HUES64 (cell line): ENCODE measurements around the gene PRLR.
"Not testable (repeated sequence)": the region's sequence is repeated elsewhere in the genome, so short reads cannot be mapped to it uniquely, and the experiment has no call there.

Experiments used
- H3K27ac ChIP-seq: 2 replicates; pipeline ENCODE4 v1.7.0; 2013; ENCODE audit warnings: low read depth, low read length, inconsistent platforms
- H3K27me3 ChIP-seq: 2 replicates; pipeline ENCODE4 v1.6.1; 2013; ENCODE audit warnings: mild to moderate bottlenecking, low read length; ENCODE audit not compliant: insufficient read depth
- H3K36me3 ChIP-seq: 2 replicates; pipeline ENCODE4 v1.6.1; 2013; ENCODE audit warnings: mild to moderate bottlenecking, low read length; ENCODE audit not compliant: insufficient read depth
- H3K4me1 ChIP-seq: 2 replicates; pipeline ENCODE4 v1.6.1; 2013; ENCODE audit warnings: mild to moderate bottlenecking, low read length, moderate library complexity; ENCODE audit not compliant: insufficient read depth
- H3K4me3 ChIP-seq: 2 replicates; pipeline ENCODE4 v1.5.1; 2013; ENCODE audit warnings: mild to moderate bottlenecking, low read length, moderate library complexity
- H3K9ac ChIP-seq: 2 replicates; pipeline ENCODE4 v1.6.1; 2013; ENCODE audit warnings: mild to moderate bottlenecking, low read depth, low read length
- H3K9me3 ChIP-seq: 2 replicates; pipeline ENCODE4 v1.6.1; 2013; ENCODE audit warnings: low read depth, low read length; ENCODE audit not compliant: insufficient read depth
- WGBS: fragments of 150-250, 120-280 bp; methylation state at CpG from one replicate; pipeline ENCODE4 v1.1.7; 2013; ENCODE audit warnings: missing lambda C conversion rate; 5-methylcytosine and 5-hydroxymethylcytosine counted together

The PRLR gene

GRCh38 chr5:35048910-35049309 lies 181.4 kb downstream of the PRLR start:
- Histone ChIP-seq H3K36me3 (no peaks in the 10 kb centered on the region), H3K27me3 (no peaks in the 10 kb centered on the region), H3K4me1 (no peaks in the 10 kb centered on the region), H3K9me3 (no peaks in the 10 kb centered on the region), H3K27ac (no peak overlapping the region), H3K9ac (no peak overlapping the region), H3K4me3 (no peak overlapping the region)
- WGBS = 90% methylated on average over 1 of the region's 1 CpG

- no peaks in the 10 kb centered on the region for H3K9me3 ChIP-seq
- no peaks in the 10 kb centered on the region for H3K36me3 ChIP-seq
- H3K4me1 ChIP-seq = peaks cover 4% of the 10 kb centered on the region
- 91% methylated on average over 8 of the region's 8 CpGs for WGBS
- no peaks in the 10 kb centered on the region for H3K27me3 ChIP-seq
- no peak within 1 kb of the TSS for H3K27ac ChIP-seq
- H3K4me3 ChIP-seq = no peak within 1 kb of the TSS
- H3K9ac ChIP-seq = no peak within 1 kb of the TSS
Observed at GRCh38 chr5:35047785-35048404, 182.4 kb downstream of the PRLR start, which contains the start of gene AGXT2. AGXT2 (minus strand) TSS chr5:35047949; CDS start chr5:35047892, 57 bp downstream.

GRCh38 chr5:35046774-35047173 lies 183.5 kb downstream of the PRLR start:
- WGBS = 96% methylated on average over 4 of the region's 4 CpGs
- no peak overlapping the region for H3K27ac ChIP-seq
- no peaks in the 10 kb centered on the region for H3K36me3 ChIP-seq
- H3K9me3 ChIP-seq = no peaks in the 10 kb centered on the region
- peaks cover 7% of the 10 kb centered on the region for H3K4me1 ChIP-seq
- H3K4me3 ChIP-seq = no peak overlapping the region
- H3K9ac ChIP-seq = no peak overlapping the region
- H3K27me3 ChIP-seq = no peaks in the 10 kb centered on the region

- Histone ChIP-seq H3K4me3 (no peak overlapping the region), H3K9ac (no peak overlapping the region), H3K36me3 (no peaks in the 10 kb centered on the region), H3K27ac (no peak overlapping the region), H3K9me3 (no peaks in the 10 kb centered on the region), H3K4me1 (peaks cover 7% of the 10 kb centered on the region), H3K27me3 (no peaks in the 10 kb centered on the region)
- WGBS = 83% methylated on average over 1 of the region's 1 CpG
Observed at GRCh38 chr5:35045280-35045679, 185.0 kb downstream of the PRLR start.

- no peak overlapping the region for H3K4me3 ChIP-seq
- 84% methylated on average over 4 of the region's 4 CpGs for WGBS
- no peaks in the 10 kb centered on the region for H3K9me3 ChIP-seq
- no peak overlapping the region for H3K27ac ChIP-seq
- H3K4me1 ChIP-seq = peaks cover 7% of the 10 kb centered on the region
- no peak overlapping the region for H3K9ac ChIP-seq
- no peaks in the 10 kb centered on the region for H3K27me3 ChIP-seq
- no peaks in the 10 kb centered on the region for H3K36me3 ChIP-seq
Observed at GRCh38 chr5:35044649-35045048, 185.6 kb downstream of the PRLR start.

- no peaks in the 10 kb centered on the region for H3K9me3 ChIP-seq
- H3K36me3 ChIP-seq = no peaks in the 10 kb centered on the region
- H3K4me3 ChIP-seq = no peak overlapping the region
- H3K27me3 ChIP-seq = no peaks in the 10 kb centered on the region
- 81% methylated on average over 4 of the region's 4 CpGs for WGBS
- no peak overlapping the region for H3K9ac ChIP-seq
- no peak overlapping the region for H3K27ac ChIP-seq
- peaks cover 7% of the 10 kb centered on the region for H3K4me1 ChIP-seq
Observed at GRCh38 chr5:35042781-35043180, 187.5 kb downstream of the PRLR start.

GRCh38 chr5:35041261-35041660 lies 189.0 kb downstream of the PRLR start:
- 72% methylated on average over 2 of the region's 3 CpGs for WGBS
- Histone ChIP-seq H3K27me3 (no peaks in the 10 kb centered on the region), H3K9ac (no peak overlapping the region), H3K9me3 (no peaks in the 10 kb centered on the region), H3K4me1 (peaks cover 12% of the 10 kb centered on the region), H3K36me3 (no peaks in the 10 kb centered on the region), H3K27ac (no peak overlapping the region), H3K4me3 (no peak overlapping the region)

- 92% methylated on average over 2 of the region's 2 CpGs for WGBS
- H3K36me3 ChIP-seq = no peaks in the 10 kb centered on the region
- H3K9ac ChIP-seq = no peak overlapping the region
- H3K9me3 ChIP-seq = no peaks in the 10 kb centered on the region
- no peak overlapping the region for H3K27ac ChIP-seq
- H3K4me3 ChIP-seq = no peak overlapping the region
- no peaks in the 10 kb centered on the region for H3K27me3 ChIP-seq
- H3K4me1 ChIP-seq = peaks cover 12% of the 10 kb centered on the region
Observed at GRCh38 chr5:35038891-35039290, 191.4 kb downstream of the PRLR start.

GRCh38 chr5:35036536-35036935 lies 193.8 kb downstream of the PRLR start:
- no peak overlapping the region for H3K4me3 ChIP-seq
- 87% methylated on average over 4 of the region's 4 CpGs for WGBS

GRCh38 chr5:35035929-35036328 lies 194.4 kb downstream of the PRLR start:
- H3K27ac ChIP-seq, H3K4me1 ChIP-seq, H3K4me3 ChIP-seq, H3K27me3 ChIP-seq, H3K9me3 ChIP-seq, H3K9ac ChIP-seq, H3K36me3 ChIP-seq: not testable (repeated sequence)
- 95% methylated on average over 4 of the region's 4 CpGs for WGBS

More at GRCh38 chr5:35036536-35036935, 193.8 kb downstream of the PRLR start:
- no peaks in the 10 kb centered on the region for H3K27me3 ChIP-seq
- peaks cover 5% of the 10 kb centered on the region; the same call in 1 of the 2 replicates for H3K4me1 ChIP-seq
- no peaks in the 10 kb centered on the region for H3K36me3 ChIP-seq
- H3K9me3 ChIP-seq = no peaks in the 10 kb centered on the region
- no peak overlapping the region for H3K9ac ChIP-seq
- no peak overlapping the region for H3K27ac ChIP-seq

- H3K9me3 ChIP-seq = no peaks in the 10 kb centered on the region
- 90% methylated on average over 3 of the region's 3 CpGs for WGBS
Observed at GRCh38 chr5:35035271-35035670, 195.0 kb downstream of the PRLR start.

GRCh38 chr5:35032356-35032755 lies 197.9 kb downstream of the PRLR start:
- Histone ChIP-seq H3K4me3 (no peak overlapping the region), H3K4me1 (peaks cover 5% of the 10 kb centered on the region; the same call in 1 of the 2 replicates), H3K27ac (no peak overlapping the region), H3K9ac (no peak overlapping the region), H3K9me3 (no peaks in the 10 kb centered on the region), H3K27me3 (no peaks in the 10 kb centered on the region), H3K36me3 (no peaks in the 10 kb centered on the region)
- WGBS = 92% methylated on average over 6 of the region's 6 CpGs

More at GRCh38 chr5:35035271-35035670, 195.0 kb downstream of the PRLR start:
- no peak overlapping the region for H3K27ac ChIP-seq
- H3K4me1 ChIP-seq = peaks cover 5% of the 10 kb centered on the region; the same call in 1 of the 2 replicates
- H3K27me3 ChIP-seq = no peaks in the 10 kb centered on the region
- H3K9ac ChIP-seq = no peak overlapping the region
- no peaks in the 10 kb centered on the region for H3K36me3 ChIP-seq
- no peak overlapping the region for H3K4me3 ChIP-seq
